H1 (cell line): ENCODE results near the gene FAR1. TPM values are rescaled to one million over a fixed set of nuclear protein-coding genes. Genes with fewer than 3 reads are reported as not detected.

Experiments
- CTCF ChIA-PET: fragments of 300-600 bp; sonication (Branson Sonifier 250); formaldehyde crosslinking; loops from one replicate; lab custom pipeline; 2021; ENCODE audit not compliant: partially characterized antibody; lab: Charles Lee
- POLR2A ChIA-PET: fragments of 300-600 bp; sonication (Branson Sonifier 250); formaldehyde crosslinking; loops from one replicate; lab custom pipeline; 2021; ENCODE audit warnings: inconsistent platforms; ENCODE audit not compliant: partially characterized antibody; lab: Charles Lee
- DNase-seq, 2 experiments: peaks; one replicate each; pipeline versions ENCODE4 v3.0.0 to v3.0.0-alpha.2; 2010 to 2022; ENCODE audit warnings: low spot score in 2 of 2, low read depth in 1 of 2, mixed read lengths in 1 of 2
- FAIRE-seq: peaks from 2 replicates; lab custom pipeline; 2011; peaks lifted over from hg19 to GRCh38; lab: Jason Lieb, UNC
- H2AFZ ChIP-seq: 2 replicates; pipeline ENCODE4 v1.8.1; 2012; ENCODE audit warnings: low read length, inconsistent platforms
- H2AK5ac ChIP-seq: 2 replicates; pipeline ENCODE4 v1.6.1; 2013; ENCODE audit warnings: low read depth, low read length
- H2BK120ac ChIP-seq: replicated peaks from 2 replicates; pipeline ENCODE3; 2013; ENCODE audit warnings: low read depth, low read length, inconsistent platforms
- H2BK12ac ChIP-seq: 2 replicates; pipeline ENCODE4 v1.6.1; 2013; ENCODE audit warnings: low read depth, low read length
- H2BK15ac ChIP-seq: 2 replicates; pipeline ENCODE4 v1.6.1; 2013; ENCODE audit warnings: low read length
- H2BK20ac ChIP-seq: 2 replicates; pipeline ENCODE4 v1.6.1; 2013; ENCODE audit warnings: low read length
- H2BK5ac ChIP-seq: 2 replicates; pipeline ENCODE4 v1.6.1; 2013; ENCODE audit warnings: low read depth, low read length
- H3K14ac ChIP-seq: 2 replicates; pipeline ENCODE4 v1.6.1; 2013; ENCODE audit warnings: inconsistent platforms; ENCODE audit not compliant: insufficient read length
- H3K18ac ChIP-seq: 2 replicates; pipeline ENCODE4 v1.6.1; 2013; ENCODE audit warnings: low read length; ENCODE audit errors: extremely low read depth
- H3K23ac ChIP-seq: 2 replicates; pipeline ENCODE4 v1.6.1; 2013; ENCODE audit warnings: inconsistent platforms; ENCODE audit not compliant: insufficient read length
- H3K23me2 ChIP-seq: 2 replicates; pipeline ENCODE4 v1.6.1; 2013; ENCODE audit warnings: low read depth, low read length
- H3K27ac ChIP-seq: 2 replicates; pipeline ENCODE4 v1.6.1; 2011; ENCODE audit warnings: low read depth, low read length, inconsistent platforms
- H3K27me3 ChIP-seq, 4 experiments: replicated peaks in 1 of 4; 1 replicate in 1 of 4; 2 replicates in 3 of 4; pipeline versions ENCODE4 v1.6.1 to v1.8.1; 2011 to 2013; ENCODE audit warnings: low read length in 3 of 4, mild to moderate bottlenecking in 3 of 4, inconsistent platforms in 2 of 4, mixed read lengths in 2 of 4, moderate library complexity in 1 of 4; ENCODE audit not compliant: control insufficient read depth in 3 of 4, insufficient read depth in 3 of 4; ENCODE audit errors: extremely low read depth in 1 of 4
- H3K36me3 ChIP-seq, 4 experiments: 2 replicates each; pipeline versions ENCODE4 v1.6.1 to v1.8.1; 2011 to 2013; ENCODE audit warnings: mild to moderate bottlenecking in 4 of 4, low read length in 3 of 4, moderate library complexity in 2 of 4, control low read depth in 1 of 4, inconsistent platforms in 1 of 4; ENCODE audit not compliant: insufficient read depth in 4 of 4, control insufficient read depth in 2 of 4
- H3K4ac ChIP-seq: replicated peaks from 2 replicates; pipeline ENCODE3; 2013; ENCODE audit warnings: low read length, low read depth, mixed read lengths, inconsistent platforms; ENCODE audit not compliant: insufficient read length
- H3K4me1 ChIP-seq, 4 experiments: replicated peaks in 1 of 4; 1 replicate in 1 of 4; 2 replicates in 3 of 4; pipeline versions ENCODE4 v1.6.1 to v1.8.1; 2011 to 2013; ENCODE audit warnings: low read length in 3 of 4, inconsistent platforms in 2 of 4, mixed read lengths in 1 of 4; ENCODE audit not compliant: insufficient read depth in 4 of 4, control insufficient read depth in 3 of 4
- H3K4me2 ChIP-seq, 2 experiments: 2 replicates each; pipeline versions ENCODE4 v1.6.1 to v1.8.1; 2011 to 2013; ENCODE audit warnings: low read depth in 2 of 2, low read length in 2 of 2, control low read depth in 1 of 2, inconsistent platforms in 1 of 2, mild to moderate bottlenecking in 1 of 2; ENCODE audit not compliant: insufficient read depth in 1 of 2
- H3K4me3 ChIP-seq, 4 experiments: fragments of 200-600, 300-600 bp in 1 of 4; sonication (generic), shearing (Covaris generic), sonication (Bioruptor Twin) in 1 of 4; 2 replicates each; pipeline versions ENCODE4 v1.5.1 to v1.8.1; 2011 to 2016; ENCODE audit warnings: low read length in 4 of 4, low read depth in 3 of 4, control low read depth in 2 of 4, inconsistent platforms in 2 of 4, mild to moderate bottlenecking in 2 of 4, mixed read lengths in 1 of 4, moderate library complexity in 1 of 4; ENCODE audit not compliant: insufficient read depth in 2 of 4; ENCODE audit errors: extremely low read depth in 1 of 4
- H3K56ac ChIP-seq: replicated peaks from 2 replicates; pipeline ENCODE3; 2013; ENCODE audit warnings: low read depth, mild to moderate bottlenecking, mixed read lengths, low read length, inconsistent platforms; ENCODE audit not compliant: insufficient read length
- H3K79me1 ChIP-seq: 2 replicates; pipeline ENCODE4 v1.6.1; 2013; ENCODE audit warnings: low read depth, low read length, control low read depth
- H3K79me2 ChIP-seq, 2 experiments: 2 replicates each; pipeline versions ENCODE4 v1.6.1 to v1.8.1; 2012 to 2013; ENCODE audit warnings: low read length in 2 of 2, mild to moderate bottlenecking in 2 of 2, inconsistent platforms in 1 of 2; ENCODE audit not compliant: insufficient read depth in 2 of 2, control insufficient read depth in 1 of 2
- H3K9ac ChIP-seq, 4 experiments: replicated peaks in 1 of 4; 1 replicate in 1 of 4; 2 replicates in 3 of 4; pipeline versions ENCODE4 v1.6.1 to v1.8.1; 2011 to 2013; ENCODE audit warnings: low read depth in 3 of 4, low read length in 3 of 4, control low read depth in 2 of 4, mild to moderate bottlenecking in 2 of 4, moderate library complexity in 2 of 4, inconsistent platforms in 1 of 4; ENCODE audit errors: extremely low read depth in 1 of 4
- H3K9me3 ChIP-seq, 2 experiments: 2 replicates each; pipeline versions ENCODE4 v1.6.1 to v1.8.1; 2012 to 2013; ENCODE audit warnings: mild to moderate bottlenecking in 2 of 2, moderate library complexity in 2 of 2, control low read depth in 1 of 2, inconsistent platforms in 1 of 2, low read depth in 1 of 2, low read length in 1 of 2, mixed read lengths in 1 of 2; ENCODE audit not compliant: insufficient read depth in 2 of 2
- H4K20me1 ChIP-seq, 2 experiments: replicated peaks in 1 of 2; 2 replicates each; pipeline versions ENCODE3 to v1.8.1; 2011 to 2013; ENCODE audit warnings: inconsistent platforms in 2 of 2, low read length in 2 of 2, mild to moderate bottlenecking in 1 of 2; ENCODE audit not compliant: insufficient read depth in 2 of 2, control insufficient read depth in 1 of 2
- H4K5ac ChIP-seq: 2 replicates; pipeline ENCODE4 v1.6.1; 2013; ENCODE audit warnings: low read length, low read depth, mixed read lengths, inconsistent platforms; ENCODE audit not compliant: insufficient read length
- H4K8ac ChIP-seq: 2 replicates; pipeline ENCODE4 v1.8.0; 2013; ENCODE audit warnings: mild to moderate bottlenecking, moderate library complexity, low read length, inconsistent platforms; ENCODE audit not compliant: insufficient read depth; ENCODE audit errors: extremely low read depth
- H4K91ac ChIP-seq: replicated peaks from 2 replicates; pipeline ENCODE3; 2013; ENCODE audit warnings: low read length, mixed read lengths, inconsistent platforms; ENCODE audit not compliant: insufficient read length
- ASH2L ChIP-seq: fragments of 200-600, 300-600 bp; sonication (generic); IDR thresholded peaks from one replicate; pipeline ENCODE4 v1.7.1; 2017; ENCODE audit warnings: low read length
- CHD1 ChIP-seq: IDR thresholded peaks from 2 replicates; pipeline ENCODE4 v1.6.1; 2012; ENCODE audit warnings: low read depth, low read length, improper control_type of control experiment
- EP300 ChIP-seq, 2 experiments: IDR thresholded peaks; 1 replicate in 1 of 2; 2 replicates in 1 of 2; pipeline ENCODE4 v1.6.1; 2011 to 2012; ENCODE audit warnings: low read depth in 2 of 2, low read length in 2 of 2, mild to moderate bottlenecking in 2 of 2, borderline replicate concordance in 1 of 2, inconsistent platforms in 1 of 2, moderate library complexity in 1 of 2
- HDAC6 ChIP-seq: IDR thresholded peaks from one replicate; pipeline ENCODE4 v1.7.1; 2012; ENCODE audit warnings: low read depth, mild to moderate bottlenecking, inconsistent platforms, low read length, moderate library complexity
- MAFK ChIP-seq: IDR thresholded peaks from 2 replicates; pipeline ENCODE4 v1.6.1; 2012; ENCODE audit warnings: low read depth, mild to moderate bottlenecking, improper control_type of control experiment, low read length
- WGBS, 2 experiments: shearing (Covaris generic) in 1 of 2; methylation state at CpG; one replicate each; pipeline versions ENCODE4 v1.1.6 to v1.1.7; 2013 to 2015; ENCODE audit warnings: low lambda C conversion rate in 2 of 2, mixed read lengths in 2 of 2, inconsistent platforms in 1 of 2, low coverage in 1 of 2, missing lambda C conversion rate in 1 of 2; ENCODE audit not compliant: insufficient replicate concordance in 2 of 2, insufficient coverage in 1 of 2, insufficient read length in 1 of 2; ENCODE audit errors: extremely low coverage in 1 of 2, missing lambda C conversion rate in 1 of 2; 5-methylcytosine and 5-hydroxymethylcytosine counted together
- polyA plus RNA-seq, 7 experiments: library from polyadenylated mRNA; depleted of rRNA in 3 of 7; stranded (reverse) in 5 of 7; unstranded in 2 of 7; fragments of >200 nt in 5 of 7; fragments of 200-250 nt in 2 of 7; gene quantifications; 1 replicate in 5 of 7; 2 replicates in 1 of 7; 4 replicates in 1 of 7; pipeline versions ENCODE4 v1.2.1 to v1.2.3, GENCODE V29; 2011 to 2013; ENCODE audit warnings: missing spikeins in 2 of 7, mixed read lengths in 2 of 7
- total RNA-seq: library from RNA; stranded (reverse); fragmentation: NEBNext Ultra II Directional; extraction: Animal tissue kit (Norgen Biotek cat#: 25700); gene quantifications from 2 replicates; pipeline ENCODE4 v1.2.1, GENCODE V29; 2021

FAR1 gene
- total and polyA plus RNA-seq, 2 of the 8 experiments (the other 6 are each of a cell fraction or from before 2014, with no cell fraction given), result 29.7 to 68.5 TPM

DNA sequence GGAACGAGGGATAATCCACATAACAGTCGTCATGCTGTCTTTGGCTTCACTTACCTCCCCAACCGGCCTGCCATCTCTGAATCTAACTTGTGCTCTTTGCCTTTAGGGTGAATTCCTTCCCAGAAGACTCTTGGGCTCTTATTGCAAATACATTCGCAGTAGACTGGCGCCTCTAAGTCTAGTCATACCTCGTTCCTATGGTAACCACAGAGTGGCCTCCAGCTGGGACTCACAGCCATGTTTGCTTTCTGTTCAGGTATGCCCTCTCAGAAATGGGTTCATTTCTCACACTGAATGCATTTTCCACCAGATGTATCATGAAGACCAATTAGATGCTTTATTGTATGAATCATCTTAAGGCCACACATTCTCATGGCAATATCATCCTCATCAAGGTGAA, 112.7 kb downstream of the FAR1 start:
- no peak overlapping the region for H3K56ac ChIP-seq
- CTCF ChIA-PET, result interaction anchor here (1.5 to 3.8 kb wide), 2 partner anchors 53 to 92 kb away, joined by 3 to 12 read pairs; no protein-coding TSS in a partner anchor
- no peak overlapping the region for H4K5ac ChIP-seq
- H3K79me1 ChIP-seq, result no peaks in the 10 kb centered on the region
- peaks cover 1 to 9% (median 5%) of the 10 kb centered on the region in 4 experiments; a peak in 5 of 7 replicates for H3K4me1 ChIP-seq
- no peak overlapping the region for H3K14ac ChIP-seq
- no peak overlapping the region for H3K23ac ChIP-seq
- no peak overlapping the region for H4K91ac ChIP-seq
- no peaks in the 10 kb centered on the region for H3K79me2 ChIP-seq
- H2BK20ac ChIP-seq, result no peak overlapping the region
- no peaks in the 10 kb centered on the region for H3K36me3 ChIP-seq
- no peak overlapping the region for H3K18ac ChIP-seq
- H3K23me2 ChIP-seq, result no peaks in the 10 kb centered on the region
- H3K9ac ChIP-seq, result no peak overlapping the region
- H3K4me3 ChIP-seq, result no peak overlapping the region
- H3K9me3 ChIP-seq, result no peaks in the 10 kb centered on the region
- H4K20me1 ChIP-seq, result no peaks in the 10 kb centered on the region
- FAIRE-seq (no peak), DNase-seq (no peak)
- H3K4ac ChIP-seq, result no peak overlapping the region
- 87% methylated on average over 6 of the region's 6 CpGs; no CpG with 5 or more reads in 1 of the 2 experiments for WGBS, 2 experiments
- H2BK12ac ChIP-seq, result no peak overlapping the region
- no peak overlapping the region for H3K4me2 ChIP-seq
- H3K27me3 ChIP-seq, result no peaks in the 10 kb centered on the region
- POLR2A ChIA-PET, result no interaction called here
- no peak overlapping the region for H4K8ac ChIP-seq
- H2AK5ac ChIP-seq, result no peak overlapping the region
- no peak overlapping the region for H3K27ac ChIP-seq
- no peak for TF ChIP-seq HDAC6
- no peak for TF ChIP-seq EP300 (IDR thresholded peaks at IDR 0.05; ENCODE audit: borderline replicate concordance in 1 of 2, low read depth in 2 of 2, low read length in 2 of 2)
- no peak for TF ChIP-seq ASH2L
- TF ChIP-seq CHD1, result no peak
- TF ChIP-seq MAFK, result no peak
- H2BK5ac ChIP-seq, result no peak overlapping the region
- H2AFZ ChIP-seq, result no peak overlapping the region
- H2BK120ac ChIP-seq, result no peak overlapping the region
- peak overlapping the region; percentile 16; the same call in 1 of the 2 replicates for H2BK15ac ChIP-seq
